Kidney tubule cell (primary cell): Measurements from ENCODE around the gene RNF186.
"Not testable (repeated sequence)": the region's sequence is repeated elsewhere in the genome, so short reads cannot be mapped to it uniquely, and the experiment has no call there.

Experiments used
- DNase-seq: peaks from one replicate; pipeline ENCODE4 v3.0.0-alpha.2; 2018; ENCODE audit warnings: low spot score

Gene RNF186, protein sequence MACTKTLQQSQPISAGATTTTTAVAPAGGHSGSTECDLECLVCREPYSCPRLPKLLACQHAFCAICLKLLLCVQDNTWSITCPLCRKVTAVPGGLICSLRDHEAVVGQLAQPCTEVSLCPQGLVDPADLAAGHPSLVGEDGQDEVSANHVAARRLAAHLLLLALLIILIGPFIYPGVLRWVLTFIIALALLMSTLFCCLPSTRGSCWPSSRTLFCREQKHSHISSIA

DNA sequence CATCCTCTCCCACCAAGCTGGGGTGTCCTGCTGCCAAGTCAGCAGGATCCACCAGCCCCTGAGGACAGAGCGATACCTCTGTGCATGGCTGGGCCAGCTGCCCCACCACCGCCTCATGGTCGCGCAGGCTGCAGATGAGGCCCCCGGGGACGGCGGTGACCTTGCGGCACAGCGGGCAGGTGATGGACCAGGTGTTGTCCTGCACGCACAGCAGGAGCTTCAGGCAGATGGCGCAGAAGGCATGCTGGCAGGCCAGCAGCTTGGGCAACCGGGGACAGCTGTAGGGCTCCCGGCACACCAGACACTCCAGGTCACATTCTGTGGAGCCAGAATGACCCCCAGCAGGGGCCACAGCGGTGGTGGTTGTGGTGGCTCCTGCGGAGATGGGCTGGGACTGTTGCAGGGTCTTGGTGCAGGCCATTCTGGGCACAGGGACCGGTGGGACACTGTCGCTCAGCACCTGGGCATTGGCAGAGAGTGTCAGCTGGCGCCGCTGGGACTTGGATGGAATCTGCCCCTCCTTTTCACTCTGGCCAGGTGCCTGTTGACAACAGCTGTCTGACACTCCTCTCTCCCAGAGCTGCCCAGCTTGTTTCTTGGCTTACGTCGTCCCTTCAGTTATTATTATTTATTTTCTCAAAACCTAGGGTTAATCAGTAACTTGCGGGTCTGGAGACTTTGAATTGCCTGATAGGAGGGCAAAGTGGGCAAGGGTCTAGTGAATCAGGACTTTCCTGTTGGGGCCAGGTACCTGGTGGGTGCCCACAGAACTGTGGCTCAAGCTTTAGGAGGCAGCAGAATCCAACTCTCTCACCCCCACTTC lies at the start of gene RNF186:
TSS of gene RNF186 (minus strand) at position 603 of the 823 bp plus-strand sequence. CDS start at position 421, 182 bp downstream.
- peak; percentile 76 for DNase-seq

- DNase-seq = no peak
Observed at GRCh38 chr1:19864570-19865160, 49.6 kb upstream of the RNF186 start.

- DNase-seq = no peak
Observed at GRCh38 chr1:19862944-19863343, 47.9 kb upstream of the RNF186 start.

DNA sequence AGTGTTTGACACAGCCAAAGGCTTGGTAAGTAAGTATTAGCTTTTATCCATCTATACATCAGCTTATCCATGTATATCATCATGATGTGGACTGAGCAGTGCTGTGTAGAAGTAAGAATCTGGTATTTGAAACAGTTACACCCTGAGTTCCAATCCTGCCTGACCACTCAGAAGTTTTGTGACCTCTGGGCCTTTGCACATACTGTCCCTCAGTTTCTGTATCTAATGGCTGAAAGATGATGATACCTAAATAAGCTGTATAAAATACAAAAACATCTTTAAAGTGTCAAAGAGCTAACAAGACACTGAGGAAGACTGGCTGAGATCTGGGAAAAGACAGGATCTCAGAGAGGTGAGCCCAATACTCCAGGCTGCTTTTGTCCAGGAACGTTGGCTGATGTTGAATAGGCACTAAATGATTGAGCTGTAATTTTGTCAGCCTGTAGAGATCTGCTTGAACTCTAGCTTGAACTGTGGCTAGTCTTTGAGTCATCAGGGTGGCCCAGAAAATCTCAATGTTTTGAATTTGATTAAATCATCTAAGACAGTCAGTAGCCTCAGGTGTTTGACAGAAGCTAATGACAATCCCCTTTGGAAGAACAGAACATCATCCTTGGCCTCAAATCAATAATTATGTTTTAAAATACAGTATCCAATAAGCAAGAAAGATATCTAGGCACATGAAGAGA lies 46.9 kb upstream of the RNF186 start:
- no peak for DNase-seq

- peak; percentile 60 for DNase-seq
Observed at GRCh38 chr1:19861034-19861433, 46.0 kb upstream of the RNF186 start.

DNA sequence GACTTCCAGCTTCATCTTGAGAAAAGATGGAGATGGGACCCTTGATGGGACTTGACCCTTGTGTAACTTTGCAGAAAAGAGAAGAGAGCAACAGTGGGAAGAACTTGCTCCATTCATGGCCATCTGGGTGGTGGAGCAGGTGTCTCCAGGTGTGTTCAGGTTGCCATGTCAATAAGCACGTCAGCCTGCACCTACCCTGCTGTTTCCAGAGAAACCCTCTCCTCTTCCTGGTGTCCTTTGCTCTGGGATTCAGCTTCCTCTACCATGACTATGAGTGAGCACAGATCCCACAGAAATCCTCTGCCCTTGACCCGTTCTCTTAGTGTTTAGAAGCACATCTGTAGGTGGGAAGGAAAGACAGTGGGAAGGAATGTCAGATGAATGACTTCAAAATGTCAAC lies 45.3 kb upstream of the RNF186 start:
- DNase-seq = peak; percentile 6

- no peak for DNase-seq
Observed at GRCh38 chr1:19859876-19860275, 44.8 kb upstream of the RNF186 start.

DNA sequence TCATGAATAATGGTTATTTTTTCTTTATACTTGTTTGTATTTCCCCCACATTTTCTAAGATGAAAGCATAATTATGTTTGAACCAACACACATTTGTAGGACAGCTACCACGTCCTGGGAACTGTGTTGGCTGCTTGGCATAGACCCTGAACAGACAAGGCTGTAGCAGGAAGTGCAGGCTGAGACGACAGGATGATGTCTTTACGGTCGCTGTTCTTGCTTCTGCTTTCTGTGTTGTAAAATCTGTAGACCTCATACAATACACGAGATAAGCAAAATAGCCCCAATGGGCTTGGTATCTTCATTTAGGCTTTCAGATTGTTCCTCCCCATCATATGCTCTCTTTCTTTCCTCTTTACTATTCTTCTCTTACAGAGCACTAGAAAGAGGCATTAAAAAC lies 43.8 kb upstream of the RNF186 start:
- no peak for DNase-seq

DNA sequence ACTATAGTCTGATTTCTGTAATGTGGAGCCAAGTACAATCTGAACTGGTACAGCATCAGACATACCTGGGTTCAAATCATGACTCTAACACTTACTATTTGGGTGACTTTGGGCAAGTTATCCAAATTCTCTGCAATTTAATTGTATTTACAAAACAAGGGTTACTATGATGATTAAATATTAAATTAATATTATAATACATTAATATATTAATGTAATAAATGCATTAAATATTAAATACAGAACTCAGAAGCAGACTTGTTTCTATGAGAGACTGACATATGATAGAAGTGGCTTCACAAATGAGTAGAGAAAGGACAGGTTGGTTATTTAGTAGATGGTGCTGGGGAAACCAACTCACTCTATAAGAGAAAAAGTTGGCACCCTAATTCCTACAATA lies 39.8 kb upstream of the RNF186 start:
- DNase-seq = no peak

DNA sequence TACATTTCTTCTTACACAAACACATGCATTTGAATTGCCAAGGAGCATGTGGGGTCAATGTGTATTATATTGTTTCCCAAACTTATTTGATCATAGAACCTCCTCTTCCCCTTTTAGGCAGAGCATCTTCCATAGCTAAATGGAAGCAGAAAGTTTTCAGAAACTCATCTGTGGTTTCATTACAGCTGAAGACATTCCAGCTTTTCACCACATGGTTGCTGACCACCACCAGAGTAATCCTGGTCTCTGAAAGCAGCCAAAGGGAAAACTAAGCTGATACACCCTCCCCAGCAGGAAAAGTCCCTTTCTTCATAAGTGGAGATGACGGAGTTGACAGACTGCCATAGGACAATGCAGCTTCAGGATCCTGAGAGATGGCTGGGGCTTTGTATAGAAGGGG lies 37.0 kb upstream of the RNF186 start:
- no peak for DNase-seq

- no peak for DNase-seq
Observed at GRCh38 chr1:19850214-19850613, 35.1 kb upstream of the RNF186 start.

- not testable (repeated sequence) for DNase-seq
Observed at GRCh38 chr1:19849307-19849706, 34.2 kb upstream of the RNF186 start.

- not testable (repeated sequence) for DNase-seq
Observed at GRCh38 chr1:19847334-19847733, 32.3 kb upstream of the RNF186 start.

DNA sequence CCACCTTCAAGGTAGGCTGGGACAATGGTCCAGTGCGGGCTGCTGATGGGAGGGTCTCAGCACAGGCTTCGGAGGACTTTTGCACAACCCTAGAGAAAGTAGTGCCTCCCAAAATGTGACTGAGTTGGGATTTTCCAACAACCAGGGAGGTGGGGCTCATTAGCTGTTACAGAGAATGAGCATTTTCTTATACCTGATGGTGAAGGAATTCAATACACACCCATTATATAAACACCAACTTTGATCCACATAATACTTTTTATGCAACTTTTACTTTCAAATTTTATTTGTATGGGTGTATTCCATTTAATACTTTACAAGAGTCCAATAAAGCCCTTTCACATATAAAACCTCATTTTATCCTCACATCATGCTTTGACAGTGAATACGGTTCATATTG lies 31.3 kb upstream of the RNF186 start:
- DNase-seq = no peak

DNA sequence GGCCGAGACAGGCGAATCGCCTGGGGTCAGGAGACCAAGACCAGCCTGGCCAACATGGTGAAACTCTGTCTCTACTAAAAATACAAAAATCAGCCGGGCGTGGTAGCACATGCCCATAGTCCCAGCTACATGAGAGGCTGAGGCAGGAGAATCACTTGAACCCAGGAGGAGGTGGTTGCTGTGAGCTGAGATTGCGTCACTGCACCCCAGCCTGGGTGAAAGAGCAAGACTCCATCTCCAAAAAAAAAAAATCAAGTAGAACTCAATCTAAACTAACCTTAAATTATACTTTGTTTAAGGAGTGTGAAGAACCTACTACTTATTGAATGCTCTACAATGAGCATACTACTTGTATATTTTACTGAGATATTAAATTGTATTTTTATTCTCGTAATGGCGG lies 30.5 kb upstream of the RNF186 start:
- DNase-seq = no peak

DNA sequence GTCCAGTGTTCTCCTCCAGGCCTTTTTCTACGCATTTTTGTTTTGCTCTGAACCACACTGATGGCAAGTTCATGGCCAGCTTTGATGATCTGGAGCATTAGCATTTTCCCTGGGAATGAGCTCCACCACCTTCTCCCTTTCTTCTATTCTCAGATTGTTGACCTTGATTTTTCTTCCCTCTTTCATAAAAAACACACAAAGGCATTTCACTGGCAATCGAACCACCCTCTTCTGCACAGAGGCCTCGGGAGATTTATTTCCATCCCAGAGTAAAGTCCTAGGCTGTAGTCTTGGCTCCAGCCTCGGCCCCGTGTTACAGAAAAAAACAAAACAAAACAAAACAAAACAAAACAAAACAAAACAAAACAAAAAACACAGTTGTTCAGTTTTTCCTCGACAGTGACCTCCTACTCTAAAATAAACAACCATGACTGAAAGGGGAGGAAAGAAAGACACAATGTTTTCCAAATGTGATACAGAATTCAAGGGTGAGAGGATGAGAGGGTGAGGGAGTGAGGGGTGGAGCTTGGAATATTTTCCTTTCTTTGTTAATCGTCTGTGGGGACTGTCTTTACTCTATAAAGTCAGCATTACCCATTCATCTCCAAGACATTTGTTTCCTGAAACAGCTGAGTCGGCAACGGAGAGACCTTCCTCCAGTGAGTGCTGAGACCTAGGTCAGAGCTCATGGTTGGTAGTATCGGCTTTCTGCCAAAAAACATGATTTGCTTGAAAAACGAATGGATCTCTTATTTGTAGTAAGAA lies 29.8 kb upstream of the RNF186 start:
- DNase-seq = peak; percentile 29

DNA sequence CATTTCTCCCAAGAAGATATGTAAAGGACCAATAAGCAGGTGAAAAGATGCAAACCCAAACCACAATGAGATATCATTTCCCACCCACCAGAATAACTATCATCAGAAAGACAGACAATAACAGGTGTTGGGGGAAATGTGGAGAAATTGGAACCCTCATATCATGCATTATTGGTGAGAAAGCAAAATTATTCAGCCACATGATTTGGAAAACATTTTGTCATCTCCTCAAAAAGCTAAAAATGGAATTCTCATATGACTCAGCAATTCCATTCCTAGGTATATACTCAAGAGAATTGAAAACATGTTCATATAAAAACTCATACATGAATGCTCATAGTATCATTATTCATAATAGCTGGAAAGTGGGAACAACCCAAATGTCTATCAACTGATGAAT lies 25.1 kb upstream of the RNF186 start:
- DNase-seq = no peak

DNA sequence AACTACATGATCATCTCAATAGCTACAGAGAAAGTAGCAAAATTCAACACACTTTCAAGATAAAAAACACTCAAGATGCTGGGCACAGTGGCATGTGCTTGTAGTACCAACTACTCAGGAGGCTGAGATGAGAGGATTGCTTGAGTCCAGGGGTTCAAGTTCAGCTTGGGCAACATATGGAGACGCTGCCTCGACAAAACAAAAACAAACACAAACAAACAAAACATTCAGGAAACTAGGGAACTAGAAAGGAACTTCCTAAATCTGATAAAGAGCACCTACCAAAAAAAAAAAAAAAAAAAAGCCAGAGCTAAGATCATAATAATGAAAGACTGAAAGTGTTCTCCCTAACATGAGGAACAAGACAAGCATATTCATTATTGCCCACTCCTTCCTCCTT lies 22.8 kb upstream of the RNF186 start:
- DNase-seq = no peak

DNA sequence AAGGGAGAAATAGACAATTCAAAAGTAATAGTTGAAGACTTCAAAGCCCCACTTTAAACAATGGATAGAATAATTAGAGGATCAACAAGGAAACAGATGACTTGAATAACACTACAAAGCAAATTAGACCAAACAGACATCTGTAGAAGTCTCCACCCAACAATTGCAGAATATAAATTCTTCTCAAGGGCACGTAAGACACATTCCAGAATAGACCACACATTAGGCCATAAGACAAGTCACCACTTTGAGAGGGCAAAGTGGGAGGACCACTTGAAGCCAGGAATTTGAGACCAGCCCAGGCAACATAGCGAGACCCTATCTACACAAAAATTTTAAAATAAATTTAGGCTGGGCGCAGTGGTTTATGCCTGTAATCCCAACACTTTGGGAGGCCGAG lies 20.5 kb upstream of the RNF186 start:
- DNase-seq = no peak

DNA sequence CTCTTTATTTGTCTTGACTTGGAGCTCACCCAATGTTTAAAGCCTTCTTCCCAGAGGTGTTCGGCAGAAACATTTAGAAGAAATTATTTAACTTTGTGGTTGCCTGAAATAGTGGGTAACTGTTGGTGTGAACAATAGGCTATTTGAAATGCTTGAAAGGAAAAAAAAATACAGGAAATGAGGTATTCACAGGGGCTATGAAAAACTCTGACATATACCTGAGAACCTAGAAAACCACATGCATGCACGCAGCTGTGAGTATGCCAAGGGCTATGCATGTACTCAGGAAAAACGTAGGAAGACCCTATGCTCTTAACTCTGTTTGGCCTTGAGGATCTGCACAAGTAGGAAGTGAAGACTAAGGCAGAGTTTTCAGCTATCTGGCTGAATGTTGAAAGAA lies 16.4 kb upstream of the RNF186 start:
- no peak for DNase-seq

DNA sequence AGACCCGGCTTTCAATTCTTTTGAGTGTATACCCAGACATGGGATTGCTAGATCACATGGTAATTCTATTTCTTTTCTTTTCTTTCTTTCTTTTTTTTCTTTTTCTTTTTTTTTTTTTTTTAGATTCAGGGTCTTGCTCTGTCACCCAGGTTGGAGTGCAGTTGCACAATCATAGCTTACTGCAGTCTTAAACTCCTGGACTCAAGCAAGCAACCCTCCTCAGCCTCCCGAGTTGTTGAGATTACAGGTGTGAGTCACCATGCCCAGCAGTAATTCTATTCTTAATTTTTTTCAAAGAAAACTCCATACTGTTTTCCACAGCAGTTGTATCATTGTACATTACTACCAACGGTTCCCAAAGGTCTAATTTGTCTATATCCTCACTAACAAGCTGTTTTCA lies 13.5 kb upstream of the RNF186 start:
- DNase-seq = no peak

- no peak for DNase-seq
Observed at GRCh38 chr1:19825298-19825697, 10.2 kb upstream of the RNF186 start.
